ENCODE data around the gene TEX14.
"Not testable (repeated sequence)": the region's sequence is repeated elsewhere in the genome, so short reads cannot be mapped to it uniquely, and the experiment has no call there.

The TEX14 gene

DNA sequence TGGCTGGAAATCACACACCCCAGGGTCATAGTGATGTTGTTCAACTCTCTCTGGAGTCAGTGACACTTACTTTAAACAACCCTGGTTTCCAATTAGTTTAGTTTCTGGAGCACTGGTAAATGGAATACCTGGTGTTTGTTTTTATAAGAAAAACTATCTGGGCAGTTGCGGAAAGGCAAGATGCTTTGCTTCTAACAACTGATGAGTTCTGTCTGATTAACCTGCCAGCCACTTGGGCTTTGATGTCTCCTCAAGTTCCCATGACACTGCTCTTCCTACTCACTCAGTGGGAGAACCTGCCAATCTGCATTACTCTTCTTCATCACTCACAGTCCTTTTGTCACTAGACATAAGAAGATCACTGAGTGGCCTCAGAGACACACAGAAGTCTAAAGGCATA, 98.7 kb downstream of the TEX14 start:
- no peak for DNase-seq (ENCODE audit: low read depth)
- TF ChIP-seq, protein P1, sequence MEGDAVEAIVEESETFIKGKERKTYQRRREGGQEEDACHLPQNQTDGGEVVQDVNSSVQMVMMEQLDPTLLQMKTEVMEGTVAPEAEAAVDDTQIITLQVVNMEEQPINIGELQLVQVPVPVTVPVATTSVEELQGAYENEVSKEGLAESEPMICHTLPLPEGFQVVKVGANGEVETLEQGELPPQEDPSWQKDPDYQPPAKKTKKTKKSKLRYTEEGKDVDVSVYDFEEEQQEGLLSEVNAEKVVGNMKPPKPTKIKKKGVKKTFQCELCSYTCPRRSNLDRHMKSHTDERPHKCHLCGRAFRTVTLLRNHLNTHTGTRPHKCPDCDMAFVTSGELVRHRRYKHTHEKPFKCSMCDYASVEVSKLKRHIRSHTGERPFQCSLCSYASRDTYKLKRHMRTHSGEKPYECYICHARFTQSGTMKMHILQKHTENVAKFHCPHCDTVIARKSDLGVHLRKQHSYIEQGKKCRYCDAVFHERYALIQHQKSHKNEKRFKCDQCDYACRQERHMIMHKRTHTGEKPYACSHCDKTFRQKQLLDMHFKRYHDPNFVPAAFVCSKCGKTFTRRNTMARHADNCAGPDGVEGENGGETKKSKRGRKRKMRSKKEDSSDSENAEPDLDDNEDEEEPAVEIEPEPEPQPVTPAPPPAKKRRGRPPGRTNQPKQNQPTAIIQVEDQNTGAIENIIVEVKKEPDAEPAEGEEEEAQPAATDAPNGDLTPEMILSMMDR (conservative IDR thresholded peaks at IDR 0.05; ENCODE audit: low read length), result no peak

DNA sequence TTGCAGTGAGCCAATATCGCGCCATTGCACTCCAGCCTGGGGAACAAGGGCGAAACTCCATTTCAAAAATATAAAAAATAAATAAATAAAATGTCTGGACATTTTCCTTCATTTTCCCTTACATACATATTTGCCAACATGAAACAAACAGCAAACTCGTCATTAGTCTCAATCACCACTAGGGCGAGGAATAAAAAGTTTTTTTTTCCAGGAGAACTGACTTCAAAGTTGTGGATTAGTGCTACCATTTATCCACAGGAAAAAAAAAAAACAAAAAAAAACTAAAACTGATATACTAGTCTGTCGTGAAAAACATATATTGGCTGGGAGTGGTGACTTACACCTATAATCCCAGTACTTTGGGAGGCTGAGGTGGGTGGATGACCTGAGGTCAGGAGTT, 100.4 kb downstream of the TEX14 start:
- DNase-seq (ENCODE audit: low read depth), result no peak
- TF ChIP-seq, protein P1 (conservative IDR thresholded peaks at IDR 0.05; ENCODE audit: low read length), result peak; percentile 17; the same call in 1 of the 2 replicates
- H3K4me3 ChIP-seq (ENCODE audit: low read length), result no peak overlapping the region

More for the DNA sequence above, 98.7 kb downstream of the TEX14 start:
- H3K4me3 ChIP-seq (ENCODE audit: low read length), result no peak overlapping the region

DNA sequence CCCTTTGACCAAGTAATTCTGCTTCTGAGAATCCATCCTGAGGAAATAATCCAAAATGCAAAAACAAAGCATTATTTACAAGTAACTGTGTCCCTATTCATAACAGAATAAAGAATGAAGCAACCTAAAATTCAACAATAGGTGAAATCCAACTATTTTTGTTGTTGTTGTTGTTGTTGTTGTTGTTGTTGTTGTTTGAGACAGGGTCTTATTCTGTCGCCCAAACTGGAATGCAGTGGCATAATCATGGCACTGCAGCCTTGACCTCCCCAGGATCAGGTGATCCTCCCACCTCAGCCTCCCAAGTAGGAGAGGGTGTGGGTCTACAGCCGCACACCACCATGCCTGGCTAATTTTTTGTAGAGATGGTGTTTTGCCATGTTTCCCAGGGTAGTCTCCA, 101.5 kb downstream of the TEX14 start:
- no peak overlapping the region for H3K4me3 ChIP-seq (ENCODE audit: low read length)

DNA sequence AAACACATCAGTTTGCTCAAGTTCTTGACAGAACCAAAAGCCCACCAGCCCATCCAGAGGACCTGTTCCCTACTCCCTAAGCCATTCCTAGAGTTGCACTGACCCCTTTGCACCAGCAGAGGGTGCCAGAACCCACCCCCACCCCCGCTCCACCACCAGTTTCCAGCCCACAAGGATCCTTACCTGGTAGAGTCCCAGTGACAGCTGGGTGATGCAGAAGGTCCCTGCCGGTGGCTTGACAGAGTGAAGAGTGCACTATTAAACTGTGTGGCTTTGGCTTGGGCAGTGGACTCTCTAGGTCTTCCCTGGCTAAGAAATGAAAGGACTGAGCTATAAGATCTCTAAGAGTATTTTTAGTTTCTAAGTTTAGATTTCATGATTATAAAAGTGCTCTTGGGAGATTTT, 104.1 kb downstream of the TEX14 start:
- no peak overlapping the region for H3K4me3 ChIP-seq (ENCODE audit: low read length)
- peak; percentile 29 for DNase-seq (ENCODE audit: low read depth)
- TF ChIP-seq, protein P1 (conservative IDR thresholded peaks at IDR 0.05; ENCODE audit: low read length), result peak; percentile 99

More for the DNA sequence above, 101.5 kb downstream of the TEX14 start:
- TF ChIP-seq, protein P1 (conservative IDR thresholded peaks at IDR 0.05; ENCODE audit: low read length), result no peak
- DNase-seq (ENCODE audit: low read depth), result no peak

DNA sequence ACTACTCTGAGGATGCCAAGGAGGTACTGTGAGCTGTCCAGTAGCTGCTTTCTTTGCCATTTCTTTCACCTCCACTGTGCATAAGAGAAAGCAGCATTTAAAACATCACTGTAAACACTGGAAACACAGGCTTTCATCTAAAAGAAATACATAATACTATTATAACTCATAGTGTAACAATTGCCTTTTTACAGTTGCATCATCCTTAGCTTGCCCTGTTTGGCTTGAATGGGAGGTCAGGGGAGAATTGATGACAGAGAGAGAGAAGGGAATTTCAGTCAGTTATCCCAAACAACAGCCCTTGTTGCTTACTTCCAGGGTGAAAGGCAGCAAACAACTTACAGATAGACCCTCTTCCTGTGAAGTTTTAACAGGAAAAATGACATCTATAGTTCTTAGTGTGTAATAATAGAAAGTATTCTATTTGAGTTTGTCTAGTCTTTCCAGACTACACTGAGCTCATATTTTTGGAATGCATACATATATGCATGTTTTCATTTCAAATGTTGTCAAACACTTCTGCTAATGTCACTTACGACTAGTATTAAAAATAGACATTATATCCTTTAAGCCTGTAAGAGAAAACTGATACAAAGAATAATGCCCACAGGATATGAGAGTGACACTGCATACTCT, 105.7 kb downstream of the TEX14 start:
- DNase-seq (ENCODE audit: low read depth), result no peak
- TF ChIP-seq, protein P1 (conservative IDR thresholded peaks at IDR 0.05; ENCODE audit: low read length), result no peak
- H3K4me3 ChIP-seq (ENCODE audit: low read length), result no peak overlapping the region

DNA sequence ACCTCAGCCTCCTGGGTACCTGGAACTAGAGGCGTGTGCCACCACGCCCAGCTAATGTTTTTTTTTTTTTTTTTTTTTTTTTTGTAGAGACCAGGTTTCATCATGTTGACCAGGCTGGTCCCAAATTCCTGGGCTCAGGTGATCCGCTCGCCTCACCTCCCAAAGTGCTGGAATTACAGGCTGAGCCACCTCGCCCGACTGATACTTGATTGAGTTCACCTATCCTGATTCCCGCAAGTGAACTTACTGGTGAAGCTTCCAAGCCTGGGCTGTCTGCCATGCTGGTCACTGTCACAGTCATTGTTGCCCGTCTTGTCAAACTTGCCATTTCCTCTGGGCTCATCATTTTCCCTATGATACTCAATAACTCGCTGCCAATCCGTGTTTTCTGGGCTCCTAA, 106.3 kb downstream of the TEX14 start:
- no peak overlapping the region for H3K4me3 ChIP-seq (ENCODE audit: low read length)
- TF ChIP-seq, protein P1 (conservative IDR thresholded peaks at IDR 0.05; ENCODE audit: low read length), result no peak
- DNase-seq (ENCODE audit: low read depth), result no peak

DNA sequence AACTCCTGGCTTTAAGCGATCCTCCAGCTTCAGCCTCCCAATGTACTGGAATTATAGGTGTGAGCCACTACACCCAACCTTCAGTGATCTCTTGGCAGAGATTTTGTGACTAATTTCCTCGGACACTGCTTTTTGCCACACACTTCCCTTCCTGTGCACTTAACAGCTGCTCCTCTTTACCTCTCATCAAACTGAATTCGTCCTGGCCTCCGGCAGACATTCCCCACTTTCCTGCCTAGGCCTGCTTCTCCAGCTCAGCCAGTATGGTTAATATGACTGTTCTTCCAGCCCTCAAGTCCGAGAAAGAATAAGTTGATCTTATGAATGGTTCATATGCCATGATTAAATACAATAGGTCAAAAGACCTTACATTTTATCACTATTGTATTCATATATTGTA, 108.4 kb downstream of the TEX14 start:
- no peak overlapping the region for H3K4me3 ChIP-seq (ENCODE audit: low read length)
- DNase-seq (ENCODE audit: low read depth), result no peak
- TF ChIP-seq, protein P1 (conservative IDR thresholded peaks at IDR 0.05; ENCODE audit: low read length), result no peak

DNA sequence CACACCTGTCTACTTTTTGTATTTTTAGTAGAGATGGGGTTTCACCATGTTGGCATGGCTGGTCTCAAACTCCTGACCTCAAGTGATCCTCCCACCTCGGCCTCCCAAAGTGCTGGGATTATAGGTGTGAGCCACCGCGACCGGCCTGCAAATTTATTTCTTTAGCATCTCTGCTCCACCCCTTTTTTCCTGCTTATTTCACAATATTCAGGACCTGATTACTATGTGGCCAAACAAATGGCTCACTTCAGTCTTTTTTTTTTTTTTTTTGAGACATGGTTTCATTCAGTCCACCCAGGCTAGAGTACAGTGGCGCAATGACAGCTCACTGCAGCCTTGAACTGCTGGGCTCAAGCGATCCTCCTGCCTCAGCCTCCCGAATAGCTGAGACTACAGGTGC, 109.1 kb downstream of the TEX14 start:
- DNase-seq (ENCODE audit: low read depth); H3K4me3 ChIP-seq (ENCODE audit: low read length): not testable (repeated sequence)

Data from AG10803 (cell line).